Natural killer cell (primary cell): Measurements from ENCODE around the gene APOA1. TPM values are rescaled to one million over a fixed set of nuclear protein-coding genes. Genes with fewer than 3 reads are reported as not detected.

ENCODE experiments used
- ATAC-seq, 3 donors: fragments of 150-1000 bp in 2 of 3; fragments of 200-7000 bp in 1 of 3; cut with Tn5 transposase; 1 replicate in 1 of 3; 2 replicates in 2 of 3; pipeline ENCODE4 v1.10.0; 2021; ENCODE audit warnings: mild to moderate bottlenecking in 2 of 3, moderate library complexity in 2 of 3
- DNase-seq, 2 donors: peaks; one replicate each; pipeline versions ENCODE4 v3.0.0 to v3.0.0-alpha.2; 2013 to 2021; ENCODE audit warnings: mixed read lengths in 1 of 2
- H3K27ac ChIP-seq: one replicate; pipeline ENCODE4 v1.5.1; 2013; ENCODE audit warnings: mild to moderate bottlenecking, low read length
- H3K27me3 ChIP-seq: one replicate; pipeline ENCODE4 v1.6.1; 2013; ENCODE audit warnings: low read length; ENCODE audit not compliant: control insufficient read depth, insufficient read depth
- H3K36me3 ChIP-seq: one replicate; pipeline ENCODE4 v1.6.1; 2013; ENCODE audit warnings: low read length; ENCODE audit not compliant: control insufficient read depth, insufficient read depth
- H3K4me1 ChIP-seq: one replicate; pipeline ENCODE4 v1.6.1; 2013; ENCODE audit warnings: low read length; ENCODE audit not compliant: control insufficient read depth, insufficient read depth
- H3K4me3 ChIP-seq: one replicate; pipeline ENCODE4 v1.5.1; 2013; ENCODE audit warnings: low read length
- H3K9me3 ChIP-seq: one replicate; pipeline ENCODE4 v1.6.1; 2013; ENCODE audit warnings: low read length; ENCODE audit not compliant: control insufficient read depth, insufficient read depth
- H3K27ac Mint-ChIP-seq, 2 donors: one replicate each; pipeline ENCODE4 v1.8.0; 2022; ENCODE audit warnings: mild to moderate bottlenecking in 2 of 2, mixed read lengths in 2 of 2, moderate library complexity in 1 of 2
- H3K27me3 Mint-ChIP-seq, 2 donors: one replicate each; pipeline ENCODE4 v1.8.0; 2022; ENCODE audit warnings: low read depth in 2 of 2, mixed read lengths in 2 of 2
- H3K36me3 Mint-ChIP-seq: one replicate; pipeline ENCODE4 v1.8.0; 2022; ENCODE audit warnings: mixed read lengths
- H3K4me1 Mint-ChIP-seq, 2 donors: one replicate each; pipeline ENCODE4 v1.8.0; 2022; ENCODE audit warnings: mixed read lengths in 2 of 2
- H3K4me3 Mint-ChIP-seq: one replicate; pipeline ENCODE4 v1.8.0; 2022; ENCODE audit warnings: mild to moderate bottlenecking, moderate library complexity, mixed read lengths
- H3K9me3 Mint-ChIP-seq, 2 donors: one replicate each; pipeline ENCODE4 v1.8.0; 2022; ENCODE audit warnings: mixed read lengths in 2 of 2
- CTCF ChIP-seq: fragments of 200-600 bp; IDR thresholded peaks from one replicate; pipeline ENCODE4 v1.8.0; 2022; ENCODE audit warnings: antibody characterized with exemption
- WGBS: methylation state at CpG from one replicate; pipeline ENCODE4 v1.1.7; 2013; ENCODE audit warnings: missing lambda C conversion rate; ENCODE audit not compliant: insufficient coverage; 5-methylcytosine and 5-hydroxymethylcytosine counted together
- intact Hi-C: fragments of 100-400 bp; cut with micrococcal nuclease; formaldehyde crosslinking; loops from one replicate; pipeline ENCODE4 v1.14.2; 2022
- total RNA-seq, 4 donors: library from RNA; stranded (reverse); fragments of 120-200 nt in 1 of 4; gene quantifications; one replicate each; pipeline versions ENCODE4 v1.2.3 to v1.2.4, GENCODE V29; 2013 to 2022

APOA1 gene
- total RNA-seq, 3 donors from 2014 or later (not counting 1 experiment from before 2014, with no cell fraction given): 0.54 to 0.87 TPM; not detected in 1

- ATAC-seq: no peak
- peaks cover 57% of the 10 kb centered on the region for H3K36me3 ChIP-seq
- no peaks in the 10 kb centered on the region for H3K9me3 Mint-ChIP-seq
- H3K27me3 Mint-ChIP-seq: no peaks in the 10 kb centered on the region
- TF ChIP-seq CTCF: no peak
- no peak overlapping the region for H3K4me3 Mint-ChIP-seq
- H3K4me3 ChIP-seq: no peak overlapping the region
- no peak for DNase-seq
- no peaks in the 10 kb centered on the region for H3K27me3 ChIP-seq
- intact Hi-C loops: no loop called here
- H3K9me3 ChIP-seq: no peaks in the 10 kb centered on the region
- H3K36me3 Mint-ChIP-seq: peaks cover 24% of the 10 kb centered on the region
- H3K4me1 Mint-ChIP-seq: peaks cover 6 to 16% of the 10 kb centered on the region in 2 donors
- no peaks in the 10 kb centered on the region for H3K4me1 ChIP-seq
- no peak overlapping the region for H3K27ac ChIP-seq
- H3K27ac Mint-ChIP-seq: no peak overlapping the region
- 97% methylated on average over 5 of the region's 7 CpGs for WGBS
These were observed 37.8 kb upstream of the APOA1 start for GRCh38 chr11:116875194-116875593.

- intact Hi-C loops: no loop called here
- peaks cover 24% of the 10 kb centered on the region for H3K36me3 Mint-ChIP-seq
- H3K4me1 Mint-ChIP-seq: peaks cover 0 to 9% of the 10 kb centered on the region in 2 donors
These were observed 36.8 kb upstream of the APOA1 start for GRCh38 chr11:116874251-116874650.

GRCh38 chr11:116873381-116873780 lies 36.0 kb upstream of the APOA1 start:
- no peaks in the 10 kb centered on the region for H3K27me3 Mint-ChIP-seq
- Histone ChIP-seq H3K4me1 (no peaks in the 10 kb centered on the region), H3K27me3 (no peaks in the 10 kb centered on the region), H3K36me3 (peaks cover 73% of the 10 kb centered on the region), H3K4me3 (no peak overlapping the region), H3K9me3 (no peaks in the 10 kb centered on the region), H3K27ac (no peak overlapping the region)
- H3K4me1 Mint-ChIP-seq: peaks cover 0 to 9% of the 10 kb centered on the region in 2 donors
- ATAC-seq (no peak), DNase-seq (no peak)
- 96% methylated on average over 11 of the region's 11 CpGs for WGBS
- H3K27ac Mint-ChIP-seq: no peak overlapping the region
- H3K36me3 Mint-ChIP-seq: peaks cover 24% of the 10 kb centered on the region
- no peaks in the 10 kb centered on the region for H3K9me3 Mint-ChIP-seq
- no peak for TF ChIP-seq CTCF
- intact Hi-C loops: no loop called here
- H3K4me3 Mint-ChIP-seq: no peak overlapping the region

More at GRCh38 chr11:116874251-116874650, 36.8 kb upstream of the APOA1 start:
- no peaks in the 10 kb centered on the region for H3K27me3 ChIP-seq
- no peak for TF ChIP-seq CTCF
- peaks cover 67% of the 10 kb centered on the region for H3K36me3 ChIP-seq
- DNase-seq (no peak), ATAC-seq (no peak)
- H3K9me3 ChIP-seq: no peaks in the 10 kb centered on the region
- no peak overlapping the region for H3K27ac ChIP-seq
- H3K4me1 ChIP-seq: no peaks in the 10 kb centered on the region
- 97% methylated on average over 2 of the region's 2 CpGs for WGBS
- H3K27ac Mint-ChIP-seq: peak overlapping the region in 1 of 2 donors; percentile 23
- no peaks in the 10 kb centered on the region for H3K27me3 Mint-ChIP-seq
- no peak overlapping the region for H3K4me3 Mint-ChIP-seq
- H3K9me3 Mint-ChIP-seq: no peaks in the 10 kb centered on the region
- H3K4me3 ChIP-seq: no peak overlapping the region

- ATAC-seq (no peak), DNase-seq (no peak)
- Histone ChIP-seq H3K36me3 (peaks cover 92% of the 10 kb centered on the region), H3K27ac (no peak overlapping the region), H3K9me3 (no peaks in the 10 kb centered on the region), H3K4me3 (no peak overlapping the region), H3K4me1 (no peaks in the 10 kb centered on the region), H3K27me3 (no peaks in the 10 kb centered on the region)
- H3K27ac Mint-ChIP-seq: peak overlapping the region; percentile 7 to 54
- no peaks in the 10 kb centered on the region for H3K9me3 Mint-ChIP-seq
- WGBS: 79% methylated on average over 2 of the region's 3 CpGs
- H3K4me1 Mint-ChIP-seq: peaks cover 0 to 9% of the 10 kb centered on the region in 2 donors
- no peaks in the 10 kb centered on the region for H3K27me3 Mint-ChIP-seq
- intact Hi-C loops: no loop called here
- no peak overlapping the region for H3K4me3 Mint-ChIP-seq
- H3K36me3 Mint-ChIP-seq: peaks cover 35% of the 10 kb centered on the region
- TF ChIP-seq CTCF: no peak
These were observed 33.8 kb upstream of the APOA1 start for GRCh38 chr11:116871248-116871647.
